GM19238 (cell line): ENCODE results near the gene CRB2.
A peak's percentile ranks its signal among the peaks of the same experiment; 100 is the strongest.

Experiments used
- DNase-seq: peaks from one replicate; pipeline ENCODE4 v3.0.0; 2011; ENCODE audit warnings: low spot score; ENCODE audit not compliant: insufficient read length

Gene CRB2

DNA sequence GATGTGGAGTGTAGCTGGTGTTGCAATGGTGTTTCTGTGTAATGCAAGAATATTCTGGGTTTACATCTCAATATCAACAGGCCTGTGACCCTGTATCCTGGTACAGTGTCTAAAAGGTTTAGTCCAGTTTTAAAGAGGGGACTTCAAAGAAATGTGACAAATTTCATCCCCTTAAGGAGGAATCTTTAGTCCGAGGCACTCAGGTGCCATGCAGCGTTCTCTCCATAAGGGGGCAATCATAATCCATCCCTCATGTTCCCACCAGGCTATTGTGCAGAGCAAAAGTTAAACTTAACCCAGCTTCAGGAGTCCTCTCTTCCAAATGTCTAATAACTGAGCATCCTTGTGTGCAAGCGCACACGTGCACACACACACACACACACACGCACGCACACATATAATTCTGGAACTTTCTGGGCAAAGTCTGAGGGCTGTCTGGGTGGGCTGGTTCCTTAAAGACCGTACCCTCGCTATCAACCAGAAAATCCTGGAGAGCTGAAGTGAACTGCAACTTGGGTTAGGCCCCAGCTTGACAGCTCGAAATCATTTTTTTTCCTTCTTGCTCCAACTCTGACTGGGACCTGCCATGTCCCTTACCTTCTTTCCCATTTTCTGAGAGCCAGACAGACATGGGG, 46.0 kb downstream of the CRB2 start:
- DNase-seq, result peak; percentile 52

GRCh38 chr9:123402981-123403509, 47.0 kb downstream of the CRB2 start:
- DNase-seq, result no peak

DNA sequence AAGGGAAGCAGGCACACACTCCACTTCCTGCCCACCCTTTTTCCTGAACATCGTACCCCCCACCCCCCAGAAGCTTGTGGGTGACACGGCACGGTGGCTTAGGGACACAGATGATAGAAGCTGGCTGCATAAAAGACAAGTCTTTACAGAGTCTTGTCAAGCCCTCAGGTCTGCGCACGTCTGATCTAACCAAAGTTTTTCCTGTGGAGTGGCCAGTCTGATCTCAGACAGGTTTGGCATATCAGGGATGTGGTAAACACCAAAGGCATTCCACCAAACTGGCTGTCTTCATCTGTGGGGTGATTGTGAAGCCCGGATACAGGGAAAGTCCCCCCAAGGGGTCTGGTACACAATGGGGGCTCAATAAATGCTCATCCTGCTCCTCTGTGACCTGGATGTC, 50.0 kb downstream of the CRB2 start:
- no peak for DNase-seq

- DNase-seq, result no peak
Observed at GRCh38 chr9:123406691-123407216, 50.8 kb downstream of the CRB2 start.

- no peak for DNase-seq
Observed at GRCh38 chr9:123407217-123407851, 51.3 kb downstream of the CRB2 start.

- DNase-seq, result no peak
Observed at GRCh38 chr9:123408313-123409262, 52.6 kb downstream of the CRB2 start.

DNA sequence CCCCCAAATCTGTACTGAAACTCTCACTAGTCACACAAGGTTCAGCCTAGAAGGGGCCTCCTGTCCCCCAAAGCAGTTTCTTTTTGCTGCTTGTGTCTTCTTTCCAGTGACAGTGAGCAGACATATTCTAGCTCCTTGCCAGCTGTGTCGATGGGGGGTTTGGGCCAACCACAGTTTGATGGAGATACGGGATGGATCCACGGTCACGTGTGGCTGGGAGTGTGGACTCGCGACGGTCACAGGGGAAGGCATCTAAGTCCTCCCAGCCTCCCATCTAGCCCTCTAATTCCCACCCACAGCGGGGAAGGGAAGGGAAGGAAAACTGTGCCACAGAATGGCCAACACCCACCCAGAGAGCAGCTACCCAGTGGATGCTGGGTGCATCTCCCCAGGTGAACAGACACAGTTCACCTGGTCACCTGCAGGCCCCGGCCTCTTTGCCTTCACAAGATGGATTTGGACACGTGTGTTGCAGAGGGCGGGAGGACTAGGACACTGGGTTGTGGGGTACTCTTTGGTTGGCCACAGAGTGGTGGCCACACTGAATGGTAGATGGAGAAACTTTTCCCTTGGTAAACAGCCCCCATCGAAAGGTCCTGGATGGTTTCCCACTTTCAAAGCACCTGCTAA, 54.4 kb downstream of the CRB2 start:
- DNase-seq, result no peak

GRCh38 chr9:123411191-123411590, 55.2 kb downstream of the CRB2 start:
- DNase-seq, result no peak

GRCh38 chr9:123411636-123412035, 55.6 kb downstream of the CRB2 start:
- no peak for DNase-seq

DNA sequence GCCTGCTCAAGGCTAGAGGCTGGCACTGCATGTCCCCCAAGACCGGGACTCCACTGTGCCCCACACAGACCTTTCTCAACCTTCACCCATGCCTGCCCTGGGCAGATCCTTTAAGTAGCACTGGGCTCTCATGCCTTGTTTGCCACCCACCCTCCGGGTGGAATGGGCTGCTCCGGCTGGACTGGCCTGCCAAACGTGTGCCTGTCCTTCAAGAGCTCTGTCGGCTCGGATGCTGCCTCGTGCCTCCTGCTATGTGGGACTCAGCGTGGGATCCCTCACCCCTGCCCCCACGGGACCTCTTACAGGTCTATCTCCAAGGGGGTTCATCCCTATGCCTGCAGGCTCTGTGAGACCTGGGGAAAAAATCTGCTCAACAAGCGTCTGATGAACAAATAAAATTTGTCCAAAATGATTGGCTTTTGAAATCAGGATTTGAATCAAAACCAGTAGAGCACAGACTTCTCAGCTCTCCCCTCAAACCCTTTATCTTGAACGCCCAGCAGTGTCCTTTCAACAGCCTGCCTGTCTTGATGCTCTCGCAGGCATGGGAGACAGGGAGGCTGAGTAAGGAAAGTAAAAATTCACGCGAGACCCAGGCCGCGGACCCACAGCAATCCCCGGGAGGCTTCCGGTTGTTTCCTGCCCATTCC, 56.3 kb downstream of the CRB2 start:
- no peak for DNase-seq

DNA sequence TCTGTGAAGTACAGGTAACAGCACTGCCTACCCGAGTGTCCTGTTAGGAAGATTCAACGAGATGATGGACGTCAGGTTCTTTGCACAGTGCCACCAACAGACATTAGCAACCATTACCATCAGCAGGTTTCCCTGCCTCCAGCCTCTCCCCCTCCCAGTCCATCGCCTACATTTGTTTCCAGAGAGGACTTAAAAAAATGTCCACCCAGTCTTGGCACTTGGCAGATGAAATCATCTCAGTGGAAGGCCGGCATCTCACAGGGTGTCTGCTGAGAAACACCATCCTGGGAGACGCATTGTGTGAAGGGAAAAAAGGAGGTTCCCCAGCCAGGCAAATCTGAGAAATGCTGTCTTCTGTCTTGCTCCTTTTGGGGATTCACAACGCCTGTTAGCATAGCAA, 58.2 kb downstream of the CRB2 start:
- DNase-seq, result no peak

- DNase-seq, result no peak
Observed at GRCh38 chr9:123414936-123415930, 59.2 kb downstream of the CRB2 start.

DNA sequence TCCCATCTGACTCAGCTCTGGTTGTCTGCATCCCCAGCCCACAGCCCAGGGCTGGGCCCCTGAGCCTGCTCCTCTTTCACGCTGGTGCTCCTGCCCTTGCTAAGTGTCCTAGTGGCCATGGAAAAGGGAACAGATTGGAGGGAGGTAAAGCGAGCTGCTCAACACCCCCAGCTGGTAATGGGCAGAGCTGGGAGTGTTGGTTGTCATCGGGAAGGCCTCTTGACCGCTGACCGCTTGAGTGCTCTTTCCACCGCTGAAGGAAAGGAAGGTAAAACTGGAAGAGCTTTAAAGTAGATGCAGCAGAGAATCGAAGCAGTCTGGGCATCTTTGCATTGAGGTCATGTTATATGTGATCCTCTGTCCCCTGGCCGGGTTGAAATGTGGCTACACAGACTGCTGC, 60.2 kb downstream of the CRB2 start:
- DNase-seq, result no peak

- DNase-seq, result no peak
Observed at GRCh38 chr9:123417289-123418051, 61.5 kb downstream of the CRB2 start.

DNA sequence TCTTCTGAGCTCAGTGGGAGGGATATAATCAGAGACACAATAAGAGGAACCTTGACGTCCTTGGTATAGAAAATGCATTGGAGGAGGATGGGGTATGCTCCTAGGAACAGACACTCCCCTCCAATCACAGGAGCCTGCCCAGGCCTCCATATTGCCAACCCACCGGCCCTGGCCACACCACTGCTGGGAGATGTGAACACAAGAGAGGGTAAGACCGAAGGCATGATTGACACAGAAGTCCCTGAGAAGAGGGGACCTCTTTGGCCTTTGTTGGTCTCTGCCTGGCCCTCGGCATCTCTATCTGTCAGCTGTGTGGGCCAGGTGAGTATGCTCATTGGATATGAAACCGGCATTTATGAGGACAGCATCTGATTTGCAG, 62.0 kb downstream of the CRB2 start:
- DNase-seq, result no peak

- DNase-seq, result no peak
Observed at GRCh38 chr9:123418506-123418905, 62.5 kb downstream of the CRB2 start.

GRCh38 chr9:123419091-123419490, 63.1 kb downstream of the CRB2 start:
- DNase-seq, result no peak

DNA sequence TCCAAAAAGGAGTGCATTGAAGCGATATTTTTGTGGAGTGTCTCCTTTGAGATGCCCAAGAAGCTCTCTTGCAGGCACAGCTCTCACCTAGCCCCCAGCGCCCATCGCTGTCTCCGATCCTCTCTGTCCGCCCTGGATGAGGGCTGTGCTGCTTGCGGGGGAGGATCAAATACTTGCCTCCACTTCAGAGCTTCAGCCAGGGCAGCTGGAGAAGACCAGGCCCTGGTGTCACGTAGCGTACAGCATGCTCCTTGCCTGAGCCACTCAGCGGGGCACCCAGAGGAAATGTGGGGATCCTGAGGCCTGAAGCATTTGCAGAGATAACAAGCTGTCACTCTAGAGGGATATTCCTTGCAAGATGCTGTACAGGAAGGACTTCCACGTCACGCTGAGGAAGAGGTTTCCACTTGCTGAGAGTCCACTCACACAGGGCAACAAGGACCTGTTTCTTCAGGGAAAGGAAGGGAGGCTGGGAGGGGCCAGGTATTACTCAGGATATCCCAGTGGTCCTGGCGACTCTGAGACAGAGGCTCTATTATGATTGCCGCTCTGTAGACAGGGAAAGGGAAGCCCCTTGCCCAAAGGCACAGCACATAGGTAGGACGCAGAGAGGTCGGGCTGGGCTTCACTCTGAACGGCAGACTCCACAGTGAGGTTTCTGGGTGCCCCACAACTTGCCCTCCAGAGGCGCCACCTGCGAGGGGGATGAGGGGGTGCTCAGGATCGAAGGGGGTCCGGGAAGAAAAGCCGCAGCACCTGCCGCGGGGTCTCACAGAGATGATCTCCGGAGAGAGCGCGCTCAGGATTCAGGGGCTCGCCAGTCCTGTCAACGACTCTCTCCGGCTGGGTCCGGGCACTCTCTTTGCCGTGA, 64.0 kb downstream of the CRB2 start:
- no peak for DNase-seq
